Sigmoid colon (tissue), 4 donors: ENCODE measurements around the gene SNTG2.

Source experiments
- POLR2A ChIP-seq, 2 donors: fragments of 450-650 bp; IDR thresholded peaks; one replicate each; pipeline ENCODE4 v1.6.1; 2016; ENCODE audit warnings: antibody characterized with exemption in 2 of 2, mild to moderate bottlenecking in 2 of 2, moderate library complexity in 2 of 2
- POLR2AphosphoS5 ChIP-seq, 4 donors: sonication (generic); formaldehyde crosslinking; IDR thresholded peaks; one replicate each; pipeline ENCODE4 v1.6.1; 2017; ENCODE audit warnings: antibody characterized with exemption in 4 of 4
- TF ChIP-seq, protein P1 (sequence below), 4 experiments: fragments of 450-650 bp in 3 of 4; fragments of 200-600 bp in 1 of 4; IDR thresholded peaks; one replicate each; pipeline ENCODE4 v1.5.1; 2016 to 2019; ENCODE audit warnings: antibody characterized with exemption in 4 of 4, mild to moderate bottlenecking in 3 of 4, moderate library complexity in 2 of 4

DNA sequence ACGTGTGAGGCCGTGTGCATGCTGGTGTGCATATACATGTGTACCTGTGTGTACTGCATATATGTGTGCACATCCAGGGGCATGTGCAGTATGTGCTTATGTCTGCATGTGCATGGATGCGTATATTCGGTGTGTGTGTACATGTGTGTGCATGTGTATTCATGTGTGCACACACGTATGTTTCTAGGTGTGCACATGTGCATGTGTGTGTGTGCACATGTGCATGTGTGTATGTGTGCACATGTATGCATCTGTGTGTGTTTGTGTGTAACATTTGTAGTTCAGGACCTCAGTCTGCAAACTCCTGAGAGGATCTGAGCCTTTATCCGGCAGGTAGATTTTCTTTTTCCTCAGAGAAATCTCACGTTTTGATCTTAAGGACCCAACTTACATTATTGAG is 201.7 kb downstream of the SNTG2 start:
- TF ChIP-seq, protein P1, sequence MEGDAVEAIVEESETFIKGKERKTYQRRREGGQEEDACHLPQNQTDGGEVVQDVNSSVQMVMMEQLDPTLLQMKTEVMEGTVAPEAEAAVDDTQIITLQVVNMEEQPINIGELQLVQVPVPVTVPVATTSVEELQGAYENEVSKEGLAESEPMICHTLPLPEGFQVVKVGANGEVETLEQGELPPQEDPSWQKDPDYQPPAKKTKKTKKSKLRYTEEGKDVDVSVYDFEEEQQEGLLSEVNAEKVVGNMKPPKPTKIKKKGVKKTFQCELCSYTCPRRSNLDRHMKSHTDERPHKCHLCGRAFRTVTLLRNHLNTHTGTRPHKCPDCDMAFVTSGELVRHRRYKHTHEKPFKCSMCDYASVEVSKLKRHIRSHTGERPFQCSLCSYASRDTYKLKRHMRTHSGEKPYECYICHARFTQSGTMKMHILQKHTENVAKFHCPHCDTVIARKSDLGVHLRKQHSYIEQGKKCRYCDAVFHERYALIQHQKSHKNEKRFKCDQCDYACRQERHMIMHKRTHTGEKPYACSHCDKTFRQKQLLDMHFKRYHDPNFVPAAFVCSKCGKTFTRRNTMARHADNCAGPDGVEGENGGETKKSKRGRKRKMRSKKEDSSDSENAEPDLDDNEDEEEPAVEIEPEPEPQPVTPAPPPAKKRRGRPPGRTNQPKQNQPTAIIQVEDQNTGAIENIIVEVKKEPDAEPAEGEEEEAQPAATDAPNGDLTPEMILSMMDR (IDR thresholded peaks at IDR 0.05) = no peak
- TF ChIP-seq POLR2A (IDR thresholded peaks at IDR 0.05) = no peak
- TF ChIP-seq POLR2AphosphoS5 (IDR thresholded peaks at IDR 0.05) = no peak
